Stimulated activated CD8-positive, alpha-beta memory T cell treated with anti-CD3 and anti-CD28 coated beads, Interleukin-15, amount 100 ng/mL, for 4 hours (primary cell): ENCODE measurements around the gene CDK12.
"Not testable (repeated sequence)": the region's sequence is repeated elsewhere in the genome, so short reads cannot be mapped to it uniquely, and the experiment has no call there.

Experiments used
- DNase-seq, 2 donors: peaks; one replicate each; pipeline ENCODE4 v3.0.0-alpha.2; 2020; ENCODE audit warnings: low read depth in 2 of 2

The CDK12 gene

GRCh38 chr17:39461113-39461925 is at the start of gene CDK12:
Gene CDK12, plus strand, starts transcription at chr17:39461486. Its CDS starts 586 bp downstream, at chr17:39462072.
- peak; percentile 82 to 92 for DNase-seq

GRCh38 chr17:39416141-39416540 is 45.1 kb upstream of the CDK12 start:
- DNase-seq, result no peak

GRCh38 chr17:39429600-39429999 is 31.7 kb upstream of the CDK12 start:
- DNase-seq, result no peak

GRCh38 chr17:39439868-39440267 is 21.4 kb upstream of the CDK12 start:
- DNase-seq, result not testable (repeated sequence)

GRCh38 chr17:39443326-39443725 is 18.0 kb upstream of the CDK12 start:
- DNase-seq, result no peak

- DNase-seq, result no peak
Observed at GRCh38 chr17:39447561-39447960, 13.7 kb upstream of the CDK12 start.

GRCh38 chr17:39450051-39450450 is 11.2 kb upstream of the CDK12 start:
- DNase-seq, result no peak

GRCh38 chr17:39450847-39451581 is 10.3 kb upstream of the CDK12 start, which contains the start of gene MED1:
Gene MED1, minus strand, starts transcription at chr17:39451263. Its CDS starts 201 bp downstream, at chr17:39451062.
- DNase-seq, result peak; percentile 79 to 81

GRCh38 chr17:39455919-39456318 is 5.4 kb upstream of the CDK12 start:
- no peak for DNase-seq

GRCh38 chr17:39461926-39462569 is 762 bp downstream of the CDK12 start:
- no peak for DNase-seq

GRCh38 chr17:39462631-39463375 is 1.5 kb downstream of the CDK12 start:
- no peak for DNase-seq

GRCh38 chr17:39464639-39465181 is 3.4 kb downstream of the CDK12 start:
- not testable (repeated sequence) for DNase-seq

- not testable (repeated sequence) for DNase-seq
Observed at GRCh38 chr17:39468610-39469009, 7.3 kb downstream of the CDK12 start.

- DNase-seq, result no peak
Observed at GRCh38 chr17:39473310-39473709, 12.0 kb downstream of the CDK12 start.

GRCh38 chr17:39479631-39480030 is 18.3 kb downstream of the CDK12 start:
- not testable (repeated sequence) for DNase-seq

GRCh38 chr17:39483506-39483905 is 22.2 kb downstream of the CDK12 start:
- DNase-seq, result no peak

- no peak for DNase-seq
Observed at GRCh38 chr17:39484178-39484577, 22.9 kb downstream of the CDK12 start.

GRCh38 chr17:39485555-39485954 is 24.3 kb downstream of the CDK12 start:
- no peak for DNase-seq

- no peak for DNase-seq
Observed at GRCh38 chr17:39486242-39486641, 25.0 kb downstream of the CDK12 start.

- DNase-seq, result not testable (repeated sequence)
Observed at GRCh38 chr17:39487490-39487889, 26.2 kb downstream of the CDK12 start.

GRCh38 chr17:39487946-39488345 is 26.7 kb downstream of the CDK12 start:
- no peak for DNase-seq
